GM18951 (cell line): ENCODE data around the gene ITGB7.

ENCODE experiments used
- POLR2A ChIP-seq: IDR thresholded peaks from 4 replicates; pipeline ENCODE4 v1.6.1; 2011; ENCODE audit warnings: mild to moderate bottlenecking; ENCODE audit not compliant: insufficient read length, insufficient read depth; ENCODE audit errors: extremely low read depth
- in situ Hi-C: fragments of 300-500 bp; cut with MboI; formaldehyde crosslinking; loops from one replicate; pipeline ENCODE4 v1.12.0; 2022; ENCODE audit warnings: low sequenced_read_pairs, mixed read lengths, inconsistent platforms; ENCODE audit not compliant: unreplicated experiment

ITGB7 gene

DNA sequence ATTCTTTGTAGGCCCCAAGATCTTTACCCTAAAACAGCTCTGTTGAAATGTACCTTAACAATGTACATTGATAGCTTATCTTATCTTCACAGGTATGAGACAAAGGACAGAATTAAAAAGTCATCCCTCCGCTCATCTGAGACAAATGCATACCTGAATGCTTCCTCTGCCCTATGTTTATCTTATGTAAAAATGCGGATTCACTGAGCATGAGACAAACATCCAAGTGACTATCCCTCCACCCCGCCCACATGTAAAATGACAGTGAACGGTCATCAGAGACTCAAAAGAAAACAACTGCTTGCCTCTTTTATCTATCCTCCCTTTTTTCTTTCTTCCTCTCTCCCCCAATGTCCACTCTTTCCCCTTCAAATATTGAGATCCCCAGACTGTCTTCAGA, 63.7 kb downstream of the ITGB7 start:
- in situ Hi-C loops: no loop called here
- TF ChIP-seq POLR2A: no peak
